HG02938 (cell line): ENCODE results near the gene ZNF473.

ENCODE experiments used
- ATAC-seq: cut with Tn5 transposase; IDR thresholded peaks from one replicate; pipeline ENCODE4 v1.9.1; 2021; ENCODE audit warnings: mild to moderate bottlenecking, moderate library complexity; ENCODE audit not compliant: unreplicated experiment

ZNF473 gene

GRCh38 chr19:50003254-50003788 lies 22.5 kb upstream of the ZNF473 start:
- ATAC-seq = no peak

- no peak for ATAC-seq
Observed at GRCh38 chr19:50003810-50004419, 21.9 kb upstream of the ZNF473 start.

- no peak for ATAC-seq
Observed at GRCh38 chr19:50005428-50005827, 20.4 kb upstream of the ZNF473 start.

GRCh38 chr19:50007170-50007569 lies 18.6 kb upstream of the ZNF473 start:
- ATAC-seq = no peak

GRCh38 chr19:50007947-50008346 lies 17.9 kb upstream of the ZNF473 start:
- no peak for ATAC-seq

- no peak for ATAC-seq
Observed at GRCh38 chr19:50008532-50008931, 17.3 kb upstream of the ZNF473 start.

- no peak for ATAC-seq
Observed at GRCh38 chr19:50016225-50016807, 9.5 kb upstream of the ZNF473 start.

- no peak for ATAC-seq
Observed at GRCh38 chr19:50020481-50020880, 5.3 kb upstream of the ZNF473 start.

GRCh38 chr19:50022823-50023222 lies 3.0 kb upstream of the ZNF473 start:
- no peak for ATAC-seq

GRCh38 chr19:50024719-50025021 lies 1.1 kb upstream of the ZNF473 start:
- no peak for ATAC-seq

GRCh38 chr19:50025022-50025793 lies 597 bp upstream of the ZNF473 start, which contains the start of gene VRK3:
Gene VRK3 (minus strand): TSS chr19:50025372. CDS start chr19:50016162, 9,210 bp downstream.
- peak; percentile 85 for ATAC-seq

- ATAC-seq = no peak
Observed at GRCh38 chr19:50026550-50026906, 723 bp downstream of the ZNF473 start.

- ATAC-seq = no peak
Observed at GRCh38 chr19:50030225-50030624, 4.4 kb downstream of the ZNF473 start.

GRCh38 chr19:50030937-50031336 lies 5.1 kb downstream of the ZNF473 start:
- ATAC-seq = no peak

GRCh38 chr19:50036908-50037307 lies 11.1 kb downstream of the ZNF473 start:
- ATAC-seq = no peak

GRCh38 chr19:50039968-50040367 lies 14.2 kb downstream of the ZNF473 start:
- ATAC-seq = no peak

GRCh38 chr19:50040967-50041366 lies 15.2 kb downstream of the ZNF473 start:
- no peak for ATAC-seq

GRCh38 chr19:50042363-50043024 lies 16.7 kb downstream of the ZNF473 start:
- no peak for ATAC-seq

GRCh38 chr19:50043967-50044366 lies 18.2 kb downstream of the ZNF473 start:
- ATAC-seq = no peak

- ATAC-seq = no peak
Observed at GRCh38 chr19:50044922-50045321, 19.1 kb downstream of the ZNF473 start.

GRCh38 chr19:50046649-50047503 lies 21.1 kb downstream of the ZNF473 start:
- no peak for ATAC-seq
